Measurements from ENCODE around the gene DDX60.
"Not testable (repeated sequence)": the region's sequence is repeated elsewhere in the genome, so short reads cannot be mapped to it uniquely, and the experiment has no call there.

DDX60 gene

GRCh38 chr4:168218645-168219044 lies 99.9 kb downstream of the DDX60 start:
- H3K79me2 ChIP-seq (ENCODE audit: insufficient read depth, low read length), result no peaks in the 10 kb centered on the region

GRCh38 chr4:168213511-168213910 lies 105.0 kb downstream of the DDX60 start:
- H3K79me2 ChIP-seq (ENCODE audit: insufficient read depth, low read length); H3K27ac ChIP-seq (ENCODE audit: low read depth, low read length); H3F3A ChIP-seq (ENCODE audit: insufficient read depth); H3K4me2 ChIP-seq (ENCODE audit: low read depth, low read length, poor library complexity, severe bottlenecking); H3K27me3 ChIP-seq (ENCODE audit: low read length); H3K9ac ChIP-seq (ENCODE audit: low read length); H3K4me3 ChIP-seq (ENCODE audit: insufficient read depth, low read length, poor library complexity, severe bottlenecking); H4K20me1 ChIP-seq (ENCODE audit: low read depth, low read length); H2AFZ ChIP-seq (ENCODE audit: low read depth, low read length, severe bottlenecking); H3K36me3 ChIP-seq (ENCODE audit: low read length); H3K9me3 ChIP-seq (ENCODE audit: insufficient read depth, low read length); H3K9me2 ChIP-seq (replicated peaks; ENCODE audit: insufficient read depth, low read length): not testable (repeated sequence)

More at GRCh38 chr4:168218645-168219044, 99.9 kb downstream of the DDX60 start:
- Histone ChIP-seq H3K4me2 (ENCODE audit: low read depth, low read length, poor library complexity, severe bottlenecking) (no peak overlapping the region), H3K9me3 (ENCODE audit: insufficient read depth, low read length) (no peaks in the 10 kb centered on the region), H3K9me2 (replicated peaks; ENCODE audit: insufficient read depth, low read length) (no peaks in the 10 kb centered on the region), H3K27me3 (ENCODE audit: low read length) (no peaks in the 10 kb centered on the region), H3K36me3 (ENCODE audit: low read length) (no peaks in the 10 kb centered on the region), H2AFZ (ENCODE audit: low read depth, low read length, severe bottlenecking) (no peak overlapping the region), H3K27ac (ENCODE audit: low read depth, low read length) (no peak overlapping the region), H3F3A (ENCODE audit: insufficient read depth) (no peaks in the 10 kb centered on the region), H3K4me3 (ENCODE audit: insufficient read depth, low read length, poor library complexity, severe bottlenecking) (no peak overlapping the region), H4K20me1 (ENCODE audit: low read depth, low read length) (no peaks in the 10 kb centered on the region), H3K9ac (ENCODE audit: low read length) (no peak overlapping the region)
- TF ChIP-seq CTCF (IDR thresholded peaks at IDR 0.05; ENCODE audit: insufficient read depth, low read length, poor library complexity, severe bottlenecking) (no peak), EZH2phosphoT487 (conservative IDR thresholded peaks at IDR 0.05; ENCODE audit: low read length) (no peak)

GRCh38 chr4:168212656-168213055 lies 105.9 kb downstream of the DDX60 start:
- no peaks in the 10 kb centered on the region for H3K9me2 ChIP-seq (replicated peaks; ENCODE audit: insufficient read depth, low read length)
- no peak overlapping the region for H3K4me3 ChIP-seq (ENCODE audit: insufficient read depth, low read length, poor library complexity, severe bottlenecking)
- no peak overlapping the region for H3K9ac ChIP-seq (ENCODE audit: low read length)
- H3K4me2 ChIP-seq (ENCODE audit: low read depth, low read length, poor library complexity, severe bottlenecking), result no peak overlapping the region
- H3K27ac ChIP-seq (ENCODE audit: low read depth, low read length), result no peak overlapping the region
- no peaks in the 10 kb centered on the region for H3K27me3 ChIP-seq (ENCODE audit: low read length)
- H4K20me1 ChIP-seq (ENCODE audit: low read depth, low read length), result no peaks in the 10 kb centered on the region
- H3K79me2 ChIP-seq (ENCODE audit: insufficient read depth, low read length), result no peaks in the 10 kb centered on the region
- H3K36me3 ChIP-seq (ENCODE audit: low read length), result no peaks in the 10 kb centered on the region
- no peak overlapping the region for H2AFZ ChIP-seq (ENCODE audit: low read depth, low read length, severe bottlenecking)
- no peaks in the 10 kb centered on the region for H3K9me3 ChIP-seq (ENCODE audit: insufficient read depth, low read length)
- TF ChIP-seq CTCF (IDR thresholded peaks at IDR 0.05; ENCODE audit: insufficient read depth, low read length, poor library complexity, severe bottlenecking) (no peak), EZH2phosphoT487 (conservative IDR thresholded peaks at IDR 0.05; ENCODE audit: low read length) (no peak)
- no peaks in the 10 kb centered on the region for H3F3A ChIP-seq (ENCODE audit: insufficient read depth)

- H3K27me3 ChIP-seq (ENCODE audit: low read length), result no peaks in the 10 kb centered on the region
- no peak for TF ChIP-seq EZH2phosphoT487 (conservative IDR thresholded peaks at IDR 0.05; ENCODE audit: low read length)
- no peak for TF ChIP-seq CTCF (IDR thresholded peaks at IDR 0.05; ENCODE audit: insufficient read depth, low read length, poor library complexity, severe bottlenecking)
Measured at GRCh38 chr4:168208957-168209614, 109.5 kb downstream of the DDX60 start.

More at GRCh38 chr4:168208957-168209614, 109.5 kb downstream of the DDX60 start:
- H2AFZ ChIP-seq (ENCODE audit: low read depth, low read length, severe bottlenecking), result no peak overlapping the region
- no peak overlapping the region for H3K4me2 ChIP-seq (ENCODE audit: low read depth, low read length, poor library complexity, severe bottlenecking)
- no peaks in the 10 kb centered on the region for H3K36me3 ChIP-seq (ENCODE audit: low read length)
- no peaks in the 10 kb centered on the region for H4K20me1 ChIP-seq (ENCODE audit: low read depth, low read length)
- no peak overlapping the region for H3K27ac ChIP-seq (ENCODE audit: low read depth, low read length)
- H3K9me2 ChIP-seq (replicated peaks; ENCODE audit: insufficient read depth, low read length), result no peaks in the 10 kb centered on the region
- H3K4me3 ChIP-seq (ENCODE audit: insufficient read depth, low read length, poor library complexity, severe bottlenecking), result no peak overlapping the region
- no peaks in the 10 kb centered on the region for H3F3A ChIP-seq (ENCODE audit: insufficient read depth)
- no peaks in the 10 kb centered on the region for H3K9me3 ChIP-seq (ENCODE audit: insufficient read depth, low read length)
- no peak overlapping the region for H3K9ac ChIP-seq (ENCODE audit: low read length)
- no peaks in the 10 kb centered on the region for H3K79me2 ChIP-seq (ENCODE audit: insufficient read depth, low read length)
